Hematopoietic multipotent progenitor cell treated with erythropoietin and hydrocortisone succinate and interleukin-3 and kit ligand, for 8 days (in vitro differentiated cells): Measurements from ENCODE around the gene CDH22.
A peak's percentile ranks its signal among the peaks of the same experiment; 100 is the strongest.

ENCODE experiments used
- DNase-seq: peaks from one replicate; pipeline ENCODE4 v3.0.0-alpha.2; 2015

The CDH22 gene

DNA sequence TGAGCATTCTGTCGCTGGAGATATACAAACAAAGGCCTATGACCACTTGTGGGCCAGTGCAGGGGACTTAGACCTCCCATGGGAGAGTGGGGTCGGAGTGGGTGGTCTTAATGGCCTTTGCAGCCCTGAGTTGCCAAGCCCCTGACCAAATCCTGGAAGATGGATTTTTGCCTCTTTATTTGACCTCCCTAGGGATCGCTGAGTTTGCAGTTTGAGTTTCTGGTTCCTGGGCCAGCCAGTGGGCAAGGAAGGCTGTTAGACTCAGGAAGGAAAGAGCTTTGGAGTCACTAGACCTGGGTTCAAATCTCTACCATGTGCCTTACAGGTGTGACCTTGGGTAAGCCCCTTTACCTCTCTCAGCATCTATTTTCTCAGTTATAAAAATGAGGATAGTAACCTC, 96.0 kb downstream of the CDH22 start:
- no peak for DNase-seq

- DNase-seq: no peak
Observed at GRCh38 chr20:46211331-46211722, 97.0 kb downstream of the CDH22 start.

- DNase-seq: no peak
Observed at GRCh38 chr20:46210672-46211330, 97.5 kb downstream of the CDH22 start.

- no peak for DNase-seq
Observed at GRCh38 chr20:46209930-46210671, 98.2 kb downstream of the CDH22 start.

DNA sequence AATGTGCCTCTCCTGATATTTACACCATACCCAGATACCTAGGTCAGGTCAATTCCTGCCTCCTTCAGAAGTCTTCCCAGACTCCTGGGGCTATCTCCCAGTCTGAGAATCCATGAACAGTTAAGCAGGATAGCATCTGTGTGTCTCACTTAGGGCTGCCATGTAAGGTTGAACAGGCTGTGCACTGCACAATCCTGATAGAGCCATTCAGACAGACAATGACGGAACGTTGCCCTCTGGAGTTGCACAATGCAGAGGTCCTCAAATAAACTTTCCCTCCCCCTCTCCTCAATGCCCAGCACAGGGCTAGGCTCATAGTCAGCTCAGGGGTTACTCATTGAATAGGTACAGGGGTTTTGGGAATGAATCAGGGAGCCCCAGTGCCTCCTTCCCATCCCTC, 100.5 kb downstream of the CDH22 start:
- no peak for DNase-seq

DNA sequence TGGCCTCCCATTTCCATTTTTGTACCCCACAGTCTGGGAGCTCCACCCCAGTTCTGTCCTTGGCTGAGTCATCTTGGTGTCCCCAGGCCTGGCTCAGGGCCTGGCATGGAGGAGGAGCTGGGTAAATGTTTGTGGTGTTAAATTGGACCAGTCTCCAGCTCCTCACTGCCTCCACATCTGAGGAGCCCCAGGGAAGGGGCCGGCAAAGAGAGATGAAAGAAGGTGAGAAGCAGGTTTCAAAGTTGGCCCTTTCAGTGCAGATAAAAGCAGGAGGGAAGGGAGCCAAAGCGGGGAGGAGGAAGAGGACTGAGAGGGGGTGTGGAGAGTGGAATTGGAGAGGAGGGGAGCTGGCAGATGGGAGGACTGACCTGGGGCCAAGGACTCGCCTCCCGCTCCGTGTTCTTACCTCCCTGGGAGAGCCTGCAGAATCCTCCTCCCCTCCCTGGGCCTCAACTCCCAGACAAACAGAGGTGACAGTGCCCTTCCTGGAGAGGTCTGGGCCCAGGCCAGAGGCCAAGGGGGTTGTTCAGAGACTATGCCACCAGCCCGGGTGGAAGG, 101.2 kb downstream of the CDH22 start:
- DNase-seq: no peak

DNA sequence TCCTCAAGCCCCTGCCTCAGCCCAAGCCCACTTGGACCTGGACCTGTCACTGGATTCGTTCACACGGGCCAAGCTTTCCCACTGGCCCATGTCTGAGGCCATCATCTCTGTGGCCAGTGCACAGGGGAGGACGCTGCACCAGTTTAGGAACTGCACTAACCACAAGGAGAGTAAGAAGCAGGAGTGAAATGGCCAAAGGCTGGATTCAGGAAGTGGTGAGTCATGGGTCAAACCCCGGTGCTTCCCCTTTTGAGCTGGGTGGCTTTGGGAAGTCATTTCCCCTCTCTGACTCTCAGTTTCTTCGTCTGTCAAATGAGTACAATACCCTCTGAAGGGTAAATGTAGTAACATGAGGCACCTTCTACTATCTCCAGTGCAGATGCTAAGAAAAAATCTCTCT, 102.3 kb downstream of the CDH22 start:
- DNase-seq: peak; percentile 38

- no peak for DNase-seq
Observed at GRCh38 chr20:46205349-46205748, 102.9 kb downstream of the CDH22 start.

- DNase-seq: no peak
Observed at GRCh38 chr20:46204594-46205186, 103.6 kb downstream of the CDH22 start.

- DNase-seq: no peak
Observed at GRCh38 chr20:46203510-46203837, 104.8 kb downstream of the CDH22 start.

DNA sequence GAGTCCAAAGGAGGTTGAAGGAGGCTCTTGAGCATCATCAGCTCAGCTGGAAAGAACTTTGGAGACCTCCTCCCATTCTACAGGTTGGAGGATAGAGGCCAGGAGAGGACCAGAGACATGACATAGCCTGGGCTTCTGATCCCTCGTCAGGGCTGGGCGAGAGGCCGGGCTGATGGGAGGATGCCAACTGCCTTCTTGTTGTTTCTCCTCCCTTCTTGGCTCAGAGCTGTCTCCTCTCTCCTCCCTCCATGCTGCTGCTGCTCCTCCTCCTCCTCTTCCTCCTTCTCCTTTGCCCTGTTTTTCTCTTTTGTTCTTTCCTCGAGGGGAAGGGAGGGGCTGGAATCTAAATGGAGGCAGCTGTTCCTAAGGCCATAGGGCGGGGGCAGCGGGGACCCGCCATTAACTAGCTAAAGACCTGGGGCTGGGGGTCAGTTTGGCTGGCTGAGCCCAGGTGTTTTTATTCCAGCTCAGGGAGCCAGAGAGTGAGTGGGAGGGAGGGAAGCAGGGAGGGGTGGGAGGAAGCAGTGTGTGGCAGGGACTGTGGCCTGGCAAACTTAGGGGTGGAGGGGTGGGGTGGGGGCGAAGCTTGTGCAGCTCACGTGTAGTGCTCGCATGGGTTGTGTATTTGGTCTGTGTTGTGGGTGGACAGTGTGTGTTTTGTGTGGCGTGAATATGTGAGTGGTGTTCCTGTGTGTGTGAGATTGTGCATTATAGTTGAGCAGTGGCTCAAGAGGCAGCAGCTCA, 105.4 kb downstream of the CDH22 start:
- DNase-seq: no peak

GRCh38 chr20:46200582-46201570, 107.4 kb downstream of the CDH22 start:
- no peak for DNase-seq

DNA sequence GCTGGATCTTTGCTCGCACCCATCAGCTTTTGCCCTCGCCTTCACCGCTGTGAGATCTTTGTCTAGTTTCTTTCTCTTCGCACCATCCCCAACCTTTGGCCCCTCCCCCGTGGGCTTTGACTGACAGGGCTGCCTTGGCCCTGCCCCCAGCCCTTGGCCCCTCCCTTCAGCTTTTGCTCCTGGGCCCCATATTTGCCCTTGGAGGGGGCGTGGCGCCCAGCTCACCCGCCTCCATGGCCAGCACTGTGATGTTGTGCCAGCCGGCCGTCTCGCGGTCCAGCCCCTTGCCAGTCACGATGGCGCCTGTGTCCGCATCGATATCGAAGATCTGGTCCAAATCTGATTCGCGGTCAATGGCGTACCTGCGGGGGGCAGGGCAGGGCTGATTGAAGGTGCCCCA, 109.1 kb downstream of the CDH22 start:
- peak; percentile 20 for DNase-seq

GRCh38 chr20:46196990-46197389, 111.3 kb downstream of the CDH22 start:
- DNase-seq: no peak

- DNase-seq: no peak
Observed at GRCh38 chr20:46195264-46196036, 112.8 kb downstream of the CDH22 start.

- no peak for DNase-seq
Observed at GRCh38 chr20:46194409-46194808, 113.9 kb downstream of the CDH22 start.

DNA sequence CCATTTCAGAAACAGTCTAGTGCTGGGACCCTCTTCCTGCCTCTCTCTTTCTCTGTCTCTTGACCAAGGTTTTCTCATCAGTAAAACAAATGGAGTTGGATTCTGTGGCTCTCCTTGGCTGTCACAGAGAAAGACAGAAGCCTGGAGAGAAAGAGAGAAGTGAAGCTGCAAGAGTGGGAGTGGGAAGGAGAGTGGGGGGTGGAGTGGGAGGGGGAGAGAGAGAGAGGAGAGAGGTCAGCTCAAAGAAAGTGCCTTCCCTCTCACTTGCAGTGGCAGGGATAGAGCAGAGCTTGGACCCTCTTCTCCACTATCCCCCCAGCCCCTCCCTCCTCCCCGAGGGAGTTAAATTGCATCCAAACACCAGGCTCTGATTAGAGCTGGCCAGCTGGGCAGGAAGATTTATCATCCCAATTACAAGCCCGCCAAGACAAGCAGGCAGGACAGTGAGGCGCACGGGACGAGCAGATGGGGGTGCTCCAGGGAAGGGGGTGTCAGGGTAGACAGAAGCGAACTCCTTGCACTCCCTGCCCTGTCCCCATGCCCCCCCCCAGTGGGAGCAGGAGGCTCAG, 115.8 kb downstream of the CDH22 start:
- no peak for DNase-seq

GRCh38 chr20:46191611-46192010, 116.7 kb downstream of the CDH22 start:
- no peak for DNase-seq

DNA sequence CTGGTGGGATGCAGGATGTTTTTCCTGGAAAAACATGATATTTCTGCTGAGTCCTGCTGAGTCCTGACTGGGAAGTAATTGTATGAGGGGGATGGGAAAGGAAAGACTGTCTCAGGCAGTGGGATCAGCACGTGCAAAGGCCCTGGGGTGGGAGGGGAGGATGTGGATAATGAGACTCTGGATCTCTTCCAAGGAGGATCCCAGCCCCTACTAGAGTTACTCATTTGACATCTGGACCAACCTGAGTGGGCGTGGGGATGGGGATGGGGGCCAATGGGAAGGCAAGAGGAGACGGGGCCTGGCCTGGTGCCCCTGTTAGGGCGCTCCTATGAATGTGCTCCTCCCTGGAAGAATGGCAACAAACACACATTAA, 117.1 kb downstream of the CDH22 start:
- no peak for DNase-seq

DNA sequence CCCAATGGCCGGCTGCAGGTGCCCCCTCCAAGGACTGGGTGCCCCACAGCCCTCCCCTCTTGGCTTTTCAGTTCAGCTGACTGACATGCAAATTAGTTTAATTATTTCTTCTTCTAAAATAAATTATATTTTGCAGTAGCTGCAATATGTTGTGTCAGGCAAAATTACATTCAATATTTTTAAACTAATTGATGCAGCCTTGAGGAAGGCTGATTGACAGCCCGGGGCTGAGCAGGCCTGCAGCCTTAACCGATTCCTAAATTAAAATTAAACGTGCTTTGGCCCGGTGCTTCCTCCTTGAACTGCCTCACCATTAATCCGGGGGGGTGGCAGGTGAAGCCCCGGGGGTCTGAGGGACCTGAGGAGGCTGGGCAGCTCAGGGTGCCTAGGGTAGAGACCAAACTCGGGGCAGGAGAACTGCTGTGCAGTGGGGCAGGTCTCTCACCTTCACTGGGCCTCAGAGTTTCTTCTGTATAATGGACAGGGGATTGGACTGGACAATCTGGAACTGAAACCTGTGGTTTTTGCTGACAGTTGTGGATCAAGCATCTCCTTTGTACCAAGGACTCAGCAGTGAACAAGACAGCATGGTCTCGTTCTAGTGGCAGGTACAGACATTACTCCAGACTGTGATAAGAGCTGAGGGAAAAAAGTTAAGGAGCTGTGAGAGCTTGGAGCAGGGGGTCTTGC, 117.7 kb downstream of the CDH22 start:
- DNase-seq: no peak
